HG02981 (cell line): Measurements from ENCODE around the gene ZNF280C.
"Not testable (repeated sequence)": the region's sequence is repeated elsewhere in the genome, so short reads cannot be mapped to it uniquely, and the experiment has no call there.

Experiments used
- ATAC-seq: cut with Tn5 transposase; IDR thresholded peaks from one replicate; pipeline ENCODE4 v1.9.1; 2021; ENCODE audit warnings: mild to moderate bottlenecking, moderate library complexity; ENCODE audit not compliant: unreplicated experiment

ZNF280C gene

DNA sequence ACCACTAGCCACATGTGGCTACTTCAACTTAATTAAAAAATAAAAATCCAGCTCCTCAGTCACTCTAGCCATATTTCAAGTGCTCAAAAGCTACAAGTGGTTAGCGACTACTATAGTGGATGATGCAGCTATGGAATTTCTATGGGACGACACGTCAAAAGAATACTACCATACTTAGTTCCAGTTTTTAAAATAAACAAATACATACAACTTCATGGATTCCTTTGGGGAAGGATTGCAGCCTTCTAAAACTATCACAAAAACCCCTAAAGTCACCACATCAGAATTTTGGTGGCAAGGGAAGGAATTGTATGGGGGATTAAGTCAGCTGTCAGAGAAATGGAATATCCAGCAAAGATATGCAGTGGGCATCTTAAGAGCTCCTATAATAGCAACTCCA is 6.5 kb downstream of the ZNF280C start:
- no peak for ATAC-seq

DNA sequence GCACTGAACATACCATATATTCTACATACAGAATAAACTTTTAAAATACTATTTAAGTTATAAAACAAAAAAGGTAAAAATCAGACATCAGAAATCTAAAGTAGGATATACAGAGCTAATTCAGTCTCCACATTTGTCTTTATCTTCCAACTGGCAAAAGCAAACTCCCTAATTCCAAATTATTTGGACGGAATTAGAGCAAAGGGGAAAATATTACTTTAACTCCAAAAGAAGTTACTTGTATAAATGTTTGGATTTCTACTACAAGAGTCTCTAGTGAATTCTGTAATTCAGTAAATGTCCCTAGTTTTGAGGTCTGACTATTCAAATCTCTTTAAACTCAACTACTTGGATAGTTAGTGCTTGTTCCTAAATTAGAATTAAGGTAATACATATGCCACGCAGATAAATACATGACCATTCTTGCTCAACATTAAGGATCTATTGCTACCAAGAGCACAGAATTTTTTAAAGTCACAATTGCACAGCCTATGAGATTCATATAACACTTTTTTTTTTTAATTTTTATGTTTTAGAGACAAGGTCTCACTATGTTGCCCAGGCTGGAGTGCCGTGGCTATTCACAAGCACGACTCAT is 7.3 kb downstream of the ZNF280C start:
- no peak for ATAC-seq

DNA sequence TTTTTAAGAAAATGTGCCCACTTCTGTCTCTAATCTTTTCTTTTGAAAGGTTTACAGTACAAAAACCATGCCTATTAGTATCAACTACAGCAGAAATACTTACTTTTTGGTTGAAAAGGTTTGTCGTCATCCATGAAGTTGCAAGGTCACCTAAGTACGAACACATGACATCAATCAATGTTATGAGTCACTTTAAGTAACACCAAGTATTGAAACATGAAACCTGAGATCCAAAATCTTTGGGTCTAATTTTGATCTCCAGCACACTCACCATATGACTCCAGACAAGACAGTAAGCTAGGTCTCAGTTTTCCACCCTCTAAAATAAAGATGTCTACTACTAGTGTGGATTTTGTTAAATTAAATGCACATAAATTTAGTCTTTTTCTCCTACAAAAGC is 8.4 kb downstream of the ZNF280C start:
- ATAC-seq: no peak

DNA sequence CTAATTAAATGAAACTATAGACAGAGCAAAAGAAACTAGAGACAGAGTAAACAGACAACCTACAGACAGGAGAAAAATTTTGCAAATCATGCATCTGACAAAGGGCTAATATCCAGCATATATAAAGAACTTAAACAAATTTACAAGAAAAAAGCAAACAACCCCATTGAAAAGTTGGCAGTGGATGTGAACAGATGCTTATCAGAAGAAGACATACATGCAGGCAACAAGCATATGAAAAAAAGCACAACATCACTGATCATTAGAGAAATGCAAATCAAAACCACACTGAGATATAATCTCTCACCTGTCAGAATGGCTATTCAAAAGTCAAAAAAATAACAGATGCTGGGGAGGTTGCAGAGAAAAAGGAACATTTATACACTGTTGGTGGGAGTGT is 14.8 kb downstream of the ZNF280C start:
- no peak for ATAC-seq

DNA sequence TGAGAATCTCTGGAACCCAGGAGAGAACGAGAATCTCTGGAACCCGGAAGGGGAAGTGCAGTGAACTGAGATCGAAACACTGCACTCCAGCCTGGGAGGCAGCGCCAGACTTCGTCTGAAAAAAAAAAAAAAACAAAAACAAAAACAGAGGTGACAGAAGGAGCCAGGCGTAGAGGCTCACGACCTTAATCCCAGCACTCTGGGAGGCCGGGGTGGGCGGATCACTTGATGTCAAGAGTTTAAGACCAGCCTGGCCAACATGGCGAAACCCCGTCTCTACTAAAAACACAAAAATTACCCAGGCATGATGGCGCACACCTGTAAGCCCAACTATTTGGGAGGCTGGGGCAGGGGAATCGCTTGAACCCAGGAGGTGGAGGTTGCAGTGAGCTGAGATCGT is 17.0 kb downstream of the ZNF280C start:
- ATAC-seq: no peak

DNA sequence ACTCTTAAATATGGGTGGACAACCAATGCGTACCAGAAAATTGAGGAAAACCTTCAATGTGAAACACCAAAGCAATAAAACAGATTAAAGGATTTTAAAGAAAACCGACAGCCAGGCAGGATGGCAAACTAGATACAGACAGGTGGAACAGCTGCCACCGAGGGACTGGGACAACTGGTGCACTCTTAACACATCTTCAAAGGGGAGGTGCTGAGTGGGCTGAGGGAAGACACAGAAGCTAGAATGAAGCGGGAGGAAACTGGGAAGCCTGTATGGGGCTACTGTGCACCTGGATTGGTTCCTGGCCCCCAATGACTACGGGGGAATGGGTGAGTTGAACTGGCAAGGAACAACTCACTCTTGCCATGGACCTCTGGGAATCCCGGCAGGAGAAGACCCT is 20.7 kb downstream of the ZNF280C start:
- ATAC-seq: no peak

DNA sequence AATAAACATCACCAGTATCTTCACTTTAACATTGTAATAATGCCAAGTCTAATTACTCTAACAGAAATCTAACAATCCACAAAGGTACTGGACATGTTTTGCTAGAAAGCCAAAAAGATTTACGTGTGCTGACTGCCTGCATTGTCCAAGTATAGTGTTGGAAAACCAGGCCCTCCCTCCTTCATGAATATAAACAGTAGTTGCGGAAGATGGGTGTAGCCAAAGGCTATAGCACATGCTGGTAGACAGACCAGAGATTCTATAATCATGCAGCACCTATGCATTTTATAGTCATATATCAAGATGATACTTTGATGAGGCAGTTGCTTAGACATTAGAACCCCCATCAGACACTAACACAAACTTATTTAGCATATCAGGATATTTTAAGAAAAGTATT is 22.6 kb downstream of the ZNF280C start:
- ATAC-seq: no peak

DNA sequence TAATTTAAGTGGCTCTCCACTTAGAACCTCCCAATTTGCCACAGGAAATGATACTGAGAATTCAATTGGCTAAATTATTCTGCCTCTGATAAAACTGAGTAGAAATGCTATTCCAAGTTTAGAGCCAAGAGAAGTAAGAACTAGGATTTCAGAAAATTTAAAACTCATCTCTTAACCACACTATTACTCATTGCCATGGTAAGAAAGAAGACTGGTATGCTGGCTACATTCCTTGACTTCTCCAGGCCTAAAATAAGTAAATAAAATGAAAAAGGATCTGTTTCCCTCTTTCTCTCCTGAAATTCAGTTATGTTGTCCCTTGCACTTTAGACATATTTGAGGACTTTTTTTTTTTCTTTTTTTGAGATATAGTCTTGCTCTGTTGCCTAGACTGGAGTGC is 23.3 kb downstream of the ZNF280C start:
- no peak for ATAC-seq

DNA sequence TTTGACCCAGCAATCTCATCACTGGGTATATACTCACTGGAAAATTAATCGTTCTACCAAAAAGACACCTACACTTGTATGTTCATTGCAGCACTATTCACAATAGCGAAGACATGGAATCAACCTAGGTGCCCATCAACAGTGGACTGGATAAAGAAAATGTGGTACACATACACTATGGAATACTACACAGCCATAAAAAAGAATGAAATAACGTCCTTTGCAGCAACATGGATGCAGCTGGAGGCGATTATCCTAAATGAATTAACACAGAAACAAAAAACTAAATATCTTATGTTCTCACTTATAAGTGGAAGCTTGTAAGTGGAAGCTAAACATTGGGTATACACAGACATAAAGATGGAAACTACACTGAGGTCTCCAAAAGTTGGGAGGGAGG is 37.5 kb downstream of the ZNF280C start:
- ATAC-seq: not testable (repeated sequence)

DNA sequence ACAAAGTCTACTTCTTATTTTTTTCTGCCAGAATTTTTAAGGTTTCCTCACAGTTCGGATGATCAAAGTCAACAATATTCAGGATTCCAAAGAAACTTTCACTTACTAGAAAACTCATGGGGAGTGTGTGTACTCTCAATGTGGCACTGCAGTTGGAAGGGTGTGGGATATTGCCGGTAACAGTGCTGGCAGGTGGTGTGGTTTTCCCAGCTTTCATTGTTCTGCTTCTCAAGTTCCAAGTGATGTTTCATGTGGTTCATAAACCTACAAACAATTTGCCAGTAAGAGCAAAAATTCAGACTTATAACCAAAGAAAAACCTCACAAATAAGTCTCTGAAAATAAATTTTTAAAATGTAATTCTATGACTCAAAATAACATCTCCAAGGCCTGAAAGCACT is 39.8 kb downstream of the ZNF280C start:
- no peak for ATAC-seq

DNA sequence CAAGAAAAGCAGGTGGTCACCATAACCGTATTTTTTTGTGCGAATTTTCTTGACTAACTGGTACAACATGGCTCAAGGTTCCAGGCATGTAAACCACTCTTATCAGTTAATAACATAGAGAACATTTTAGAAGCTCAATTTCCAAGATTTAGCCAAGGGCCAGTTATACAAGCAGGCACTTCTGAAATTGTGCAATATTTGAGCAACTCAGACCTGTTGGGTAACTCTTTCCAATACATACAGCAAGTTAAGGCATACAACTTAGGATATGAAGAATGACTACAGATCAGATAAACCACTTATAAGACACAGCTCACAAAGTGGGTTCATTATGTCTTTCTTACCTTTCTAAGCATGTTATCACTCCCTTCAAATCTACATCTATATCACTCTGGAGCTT is 43.9 kb downstream of the ZNF280C start:
- no peak for ATAC-seq

DNA sequence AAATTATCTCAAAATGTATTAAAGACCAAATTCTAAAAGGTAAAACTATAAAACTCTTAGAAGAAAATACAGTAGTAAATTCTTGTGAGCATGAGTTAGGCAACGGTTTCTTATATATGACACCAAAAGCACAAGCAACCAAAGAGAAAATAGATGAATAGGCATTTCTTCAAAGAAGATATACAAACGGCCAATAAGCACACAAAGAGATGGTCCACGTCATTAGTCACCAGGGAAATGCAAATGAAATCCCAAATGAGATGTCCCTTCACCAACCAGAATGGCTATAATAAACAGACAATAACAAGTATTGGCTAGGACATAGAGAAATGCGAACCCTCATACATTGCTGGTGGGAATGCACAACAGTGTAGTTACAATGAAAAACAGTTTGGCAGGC is 52.4 kb downstream of the ZNF280C start:
- ATAC-seq: no peak

DNA sequence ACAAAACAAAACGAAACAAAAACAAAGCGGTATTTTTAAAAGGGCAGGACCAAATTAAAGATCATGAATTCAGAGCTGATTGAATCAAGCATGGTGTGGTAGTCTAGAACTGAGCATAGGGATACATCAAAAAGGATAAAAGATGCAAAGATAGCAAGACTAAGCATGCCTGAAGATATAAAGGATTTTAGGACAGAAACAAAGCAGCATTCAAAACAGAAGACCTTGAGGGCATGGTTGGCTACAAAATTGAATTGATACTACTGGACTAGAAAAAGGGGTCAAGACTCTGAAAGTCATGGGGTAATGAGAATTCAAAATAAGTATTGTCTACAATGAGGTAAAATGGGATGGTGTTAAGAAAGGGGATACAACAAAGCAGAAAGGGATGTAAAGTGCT is 55.3 kb downstream of the ZNF280C start:
- no peak for ATAC-seq

DNA sequence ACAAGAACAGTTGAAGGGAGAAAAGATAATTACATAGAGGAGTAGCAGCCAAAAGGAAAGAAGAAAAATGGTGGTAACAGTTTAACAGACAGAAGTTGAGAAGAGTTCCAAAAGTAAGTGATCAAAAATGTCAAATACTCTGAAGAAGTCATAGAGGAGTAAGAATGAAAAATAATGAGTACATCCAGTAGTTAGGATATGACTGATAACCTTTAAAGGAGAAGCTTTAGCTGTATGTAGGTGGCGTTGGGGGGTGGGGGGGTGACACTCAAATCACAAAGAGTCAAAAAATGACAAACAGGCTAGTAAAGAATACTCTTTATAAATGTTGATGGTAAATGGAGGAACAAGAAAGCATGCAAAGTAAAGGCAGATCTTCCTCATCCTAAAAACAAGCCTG is 56.3 kb downstream of the ZNF280C start:
- no peak for ATAC-seq

DNA sequence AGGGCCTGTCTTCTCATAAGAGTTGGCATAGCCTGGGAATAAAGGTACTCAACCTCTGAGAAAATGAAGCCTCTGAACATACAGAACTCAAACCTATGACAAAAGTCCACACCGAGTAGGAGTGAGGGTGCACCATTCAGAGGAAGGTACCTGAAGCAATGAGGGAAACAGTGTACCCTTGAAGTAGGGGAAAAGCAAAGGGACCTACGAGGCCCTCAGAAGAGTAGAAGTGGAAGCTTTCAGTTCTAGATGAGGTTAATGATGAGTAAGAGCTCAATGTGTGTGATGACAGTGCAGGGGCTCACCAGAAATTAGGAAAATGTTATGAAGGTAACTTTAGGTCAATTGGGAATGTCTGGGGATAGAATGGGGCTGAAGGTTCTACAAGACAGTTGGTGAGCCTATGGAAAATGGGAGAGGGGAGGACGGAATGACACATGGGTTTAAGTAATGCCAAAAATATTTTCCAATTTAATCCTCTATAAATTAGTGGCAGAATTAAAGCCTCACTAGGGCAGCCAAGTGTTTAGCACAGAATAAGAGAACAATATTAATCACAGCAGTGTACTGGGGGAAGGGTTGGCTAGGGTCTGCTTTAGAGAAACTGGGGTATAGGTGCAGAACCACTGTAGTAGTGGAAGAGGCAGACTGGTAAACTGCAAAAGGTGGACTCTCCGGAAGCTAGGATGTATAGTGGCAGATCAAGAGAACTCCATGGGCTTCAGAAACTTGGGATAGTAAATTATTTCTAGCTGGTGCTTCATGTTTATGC is 57.1 kb downstream of the ZNF280C start:
- ATAC-seq: no peak

DNA sequence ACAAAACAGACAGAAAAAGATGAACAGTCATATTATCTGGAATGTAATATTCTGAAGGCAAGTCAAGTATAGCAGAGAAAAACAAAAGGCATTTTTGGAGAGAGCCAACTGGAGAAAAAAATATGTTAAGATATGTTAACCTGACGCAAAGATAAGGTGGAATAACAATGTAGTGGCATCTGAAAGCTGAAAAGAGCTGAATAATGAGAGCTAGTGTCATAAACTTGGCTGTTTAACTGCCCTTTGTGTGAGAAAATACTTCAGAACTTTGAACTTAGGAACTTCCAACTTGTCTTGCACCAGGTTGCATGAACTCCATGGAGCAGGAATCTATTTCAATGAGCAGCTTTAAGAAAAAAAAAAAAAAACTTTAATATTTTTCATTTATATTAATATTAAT is 64.1 kb downstream of the ZNF280C start:
- ATAC-seq: no peak

DNA sequence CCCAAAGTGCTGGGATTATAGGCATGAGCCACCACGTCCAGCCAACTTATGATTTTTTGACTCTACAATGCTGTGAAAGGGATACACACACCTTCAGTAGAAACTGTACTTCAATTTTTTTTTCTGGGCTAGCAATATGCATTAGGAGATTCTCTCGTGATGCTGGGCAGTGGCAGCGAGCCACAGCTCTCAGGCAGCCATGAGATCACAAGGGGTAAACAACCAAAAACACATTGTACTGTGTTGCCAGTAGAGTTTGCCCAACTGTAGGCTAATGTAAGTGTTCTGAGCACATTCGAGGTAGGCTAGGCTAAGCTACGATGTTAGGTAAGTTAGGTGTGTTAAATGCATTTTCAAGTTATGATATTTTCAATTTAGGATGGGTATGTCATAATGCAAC is 71.2 kb downstream of the ZNF280C start:
- ATAC-seq: no peak

DNA sequence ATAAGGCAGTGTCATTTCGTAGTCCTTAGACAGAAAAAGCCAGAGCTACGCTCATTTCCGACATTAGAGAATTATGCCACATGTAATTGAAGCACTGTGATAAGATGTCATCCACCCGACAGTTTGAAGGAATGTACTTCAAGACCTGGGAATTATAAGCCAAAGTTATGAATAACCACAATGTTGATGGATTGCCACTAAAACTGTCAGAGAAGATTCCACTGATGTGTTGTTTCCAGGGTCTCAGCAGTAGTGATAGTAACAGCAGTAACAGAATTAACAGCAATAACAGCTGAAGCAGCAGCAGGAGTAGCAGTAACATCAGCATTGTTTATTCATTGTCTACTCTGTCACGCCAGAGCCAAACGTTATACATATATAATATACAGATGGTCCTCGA is 72.2 kb downstream of the ZNF280C start:
- no peak for ATAC-seq

DNA sequence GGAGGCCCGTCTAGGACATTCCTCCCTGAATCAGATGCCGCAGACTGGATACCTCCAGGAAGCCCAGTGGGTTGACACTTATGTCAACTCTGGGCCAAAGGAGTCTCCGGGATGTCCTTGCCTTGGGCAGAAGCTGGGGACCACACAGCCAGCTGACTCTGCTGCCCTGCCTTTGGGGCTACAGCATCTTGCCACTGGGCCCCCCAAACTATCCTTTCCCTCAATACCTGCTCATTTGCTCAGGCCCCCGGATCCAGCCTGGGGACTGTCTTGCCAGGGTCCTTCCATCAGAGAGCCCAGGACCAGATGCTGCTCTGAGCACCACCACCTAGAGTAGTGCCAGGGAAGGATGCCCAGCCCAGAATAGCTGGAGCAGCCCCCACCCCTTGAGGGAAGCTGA is 77.9 kb downstream of the ZNF280C start:
- no peak for ATAC-seq

DNA sequence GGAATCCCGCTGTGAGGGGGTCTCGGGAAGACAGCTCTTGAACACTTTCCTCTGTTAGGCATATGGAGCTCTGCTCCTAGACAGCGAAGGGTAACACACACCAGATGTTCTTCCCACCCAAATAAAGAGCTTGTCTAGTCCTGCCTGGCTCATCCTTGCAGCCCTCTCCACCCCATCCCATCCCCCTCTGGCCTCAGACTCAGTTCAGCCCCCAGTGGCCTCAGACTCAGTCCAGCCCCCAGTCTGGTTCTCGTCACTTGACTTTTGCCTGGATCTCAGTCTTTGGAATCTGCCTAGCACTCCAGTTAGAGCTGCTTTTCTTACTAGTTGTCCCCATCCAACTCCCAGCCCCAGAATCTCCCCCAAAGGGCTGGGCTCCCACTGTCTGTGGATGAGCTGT is 82.0 kb downstream of the ZNF280C start:
- ATAC-seq: no peak

DNA sequence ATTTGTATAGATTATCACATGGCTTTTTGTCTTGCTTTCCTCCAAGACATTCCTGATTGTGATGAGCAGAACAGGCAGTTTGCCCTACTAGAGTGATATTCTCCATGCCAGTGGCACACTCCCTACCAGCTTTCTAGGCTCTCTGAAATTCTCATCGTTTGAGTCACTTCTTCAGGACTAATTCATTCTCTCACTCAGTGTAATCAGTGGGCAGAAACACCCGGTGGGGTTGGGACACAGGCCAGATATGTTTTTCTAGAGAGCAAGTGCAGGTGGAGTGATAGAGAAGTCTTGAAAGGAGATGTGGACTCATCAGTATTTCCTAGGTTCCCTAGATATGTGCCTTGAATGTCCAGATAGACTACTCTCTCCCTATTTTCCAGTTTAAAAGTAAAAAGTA is 83.8 kb downstream of the ZNF280C start:
- ATAC-seq: no peak

DNA sequence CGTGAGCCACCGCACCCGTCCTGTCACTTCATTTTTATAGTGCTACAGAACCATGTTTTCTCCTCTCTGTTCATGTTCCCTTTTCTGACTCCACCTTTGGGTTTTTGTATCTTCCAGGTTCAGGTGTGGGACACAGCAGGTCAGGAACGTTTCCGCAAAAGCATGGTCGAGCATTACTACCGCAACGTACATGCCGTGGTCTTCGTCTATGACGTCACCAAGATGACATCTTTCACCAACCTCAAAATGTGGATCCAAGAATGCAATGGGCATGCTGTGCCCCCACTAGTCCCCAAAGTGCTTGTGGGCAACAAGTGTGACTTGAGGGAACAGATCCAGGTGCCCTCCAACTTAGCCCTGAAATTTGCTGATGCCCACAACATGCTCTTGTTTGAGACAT is 84.5 kb downstream of the ZNF280C start:
- no peak for ATAC-seq
